ENCODE results near the gene CCR7.

The CCR7 gene, protein sequence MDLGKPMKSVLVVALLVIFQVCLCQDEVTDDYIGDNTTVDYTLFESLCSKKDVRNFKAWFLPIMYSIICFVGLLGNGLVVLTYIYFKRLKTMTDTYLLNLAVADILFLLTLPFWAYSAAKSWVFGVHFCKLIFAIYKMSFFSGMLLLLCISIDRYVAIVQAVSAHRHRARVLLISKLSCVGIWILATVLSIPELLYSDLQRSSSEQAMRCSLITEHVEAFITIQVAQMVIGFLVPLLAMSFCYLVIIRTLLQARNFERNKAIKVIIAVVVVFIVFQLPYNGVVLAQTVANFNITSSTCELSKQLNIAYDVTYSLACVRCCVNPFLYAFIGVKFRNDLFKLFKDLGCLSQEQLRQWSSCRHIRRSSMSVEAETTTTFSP

DNA sequence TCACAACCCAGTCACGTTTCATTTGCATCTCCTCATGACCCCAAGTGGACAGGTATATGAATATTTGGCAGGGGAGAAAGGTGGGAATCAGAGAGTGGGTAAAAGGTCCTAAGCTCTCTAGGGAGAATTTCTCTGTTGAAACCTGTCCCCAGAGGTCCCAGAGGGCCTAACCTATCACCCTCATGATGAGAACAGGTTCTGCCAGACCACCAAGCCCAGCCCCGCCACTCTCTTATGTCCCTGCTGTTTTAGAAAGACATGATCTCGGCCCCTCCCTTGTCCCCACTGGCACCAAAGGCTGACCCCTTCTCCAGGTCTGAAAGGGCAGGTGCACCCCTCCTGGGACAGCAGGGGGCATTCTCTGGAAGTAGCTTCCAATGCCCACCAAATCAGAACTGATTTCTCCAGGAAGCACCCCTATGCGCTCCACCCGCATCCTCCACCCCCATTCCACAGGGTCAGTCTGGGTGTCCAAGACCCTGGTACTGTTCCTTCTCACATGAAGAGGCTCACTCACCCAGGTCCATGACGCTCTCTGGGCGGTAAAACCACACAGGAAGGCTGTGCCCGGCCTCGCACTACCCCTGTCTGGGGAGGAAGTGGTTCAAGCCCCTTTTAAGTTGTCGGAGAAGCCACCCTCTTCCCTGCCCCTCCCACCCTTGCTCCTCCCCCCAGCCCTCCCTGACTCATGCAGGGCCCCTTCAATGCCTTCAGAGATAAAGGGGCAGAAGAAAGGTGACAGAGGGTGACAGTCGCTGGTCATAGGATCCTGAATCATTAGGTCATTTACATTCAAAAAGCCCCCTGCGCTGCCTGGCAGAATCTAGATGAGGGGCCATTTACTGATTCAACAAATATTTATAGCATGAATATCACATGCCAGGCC is at the start of gene CCR7:
TSS of gene CCR7 (minus strand) at position 590 of the 886 bp plus-strand sequence. CDS start at position 527, 63 bp downstream.
- H3K36me3 ChIP-seq: no peaks in the 10 kb centered on the region
- H3K27ac ChIP-seq: peak within 1 kb of the TSS in 10 of 11 experiments; percentile 29 to 59 (median 40); a peak in 13 of 22 replicates
- peak within 1 kb of the TSS; percentile 89 to 99 (median 95) for H3K4me2 ChIP-seq
- no peaks in the 10 kb centered on the region for H4K20me1 ChIP-seq
- H3K9ac ChIP-seq: peak within 1 kb of the TSS in 9 of 11 experiments; percentile 3 to 79 (median 44); a peak in 17 of 22 replicates
- H3K9me3 ChIP-seq (replicated peaks in 1 of 11): peaks cover 6 to 36% (median 29%) of the 10 kb centered on the region in 11 experiments; a peak in 21 of 22 replicates
- TF ChIP-seq Cebpa-rat (IDR thresholded peaks at IDR 0.05): no peak
- peak within 1 kb of the TSS in 9 of 10 experiments; percentile 12 to 53 (median 38); a peak in 13 of 20 replicates for H3K4me3 ChIP-seq
- H3K27me3 ChIP-seq: peaks cover 0 to 15% (median 0%) of the 10 kb centered on the region in 11 experiments; a peak in 3 of 22 replicates
- peaks cover 62 to 68% (median 65%) of the 10 kb centered on the region in 10 experiments for H3K4me1 ChIP-seq

DNA sequence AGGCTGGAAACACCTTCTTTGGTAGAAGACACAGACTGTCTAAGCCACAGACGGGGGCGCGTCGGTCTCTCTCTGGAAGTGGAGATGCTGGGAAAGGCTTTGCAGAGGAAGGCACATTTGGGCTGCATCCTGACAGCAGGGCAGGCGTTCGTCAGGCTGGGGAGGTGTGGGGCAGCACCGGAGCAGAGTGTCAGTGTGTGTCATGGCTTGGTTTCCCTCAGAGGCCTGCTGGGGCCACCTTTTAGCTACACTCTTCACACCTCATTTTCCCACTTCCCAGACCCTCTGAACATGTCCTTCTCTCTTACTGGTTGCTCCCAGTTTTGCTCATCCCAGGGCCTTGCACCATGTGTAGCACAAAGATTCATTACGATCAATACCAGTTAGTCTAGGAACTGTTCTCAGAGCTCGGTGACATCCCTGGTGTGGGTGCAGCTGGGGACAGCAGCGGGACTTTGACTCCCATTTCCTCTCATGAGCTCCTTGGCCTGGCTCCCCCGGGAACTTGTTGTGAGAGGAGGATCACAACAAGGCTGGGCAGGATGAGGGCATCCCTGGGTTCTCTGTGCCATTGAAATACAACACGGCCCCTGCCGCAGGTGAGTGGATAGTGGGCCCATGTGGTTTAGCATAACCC is 49.3 kb upstream of the CCR7 start:
- H3K4me3 ChIP-seq: no peak overlapping the region
- peak overlapping the region in 5 of 11 experiments; percentile 1 to 63 (median 39); a peak in 4 of 22 replicates for H3K9ac ChIP-seq
- H3K27me3 ChIP-seq: no peaks in the 10 kb centered on the region
- no peaks in the 10 kb centered on the region for H4K20me1 ChIP-seq
- no peaks in the 10 kb centered on the region for H3K9me3 ChIP-seq (replicated peaks in 1 of 11)
- H3K4me1 ChIP-seq: peaks cover 28 to 56% (median 45%) of the 10 kb centered on the region in 10 experiments
- peak overlapping the region; percentile 40 to 84 (median 74) for H3K4me2 ChIP-seq
- no peaks in the 10 kb centered on the region for H3K36me3 ChIP-seq
- peak overlapping the region in 10 of 11 experiments; percentile 23 to 76 (median 56); a peak in 18 of 22 replicates for H3K27ac ChIP-seq
- no peak for TF ChIP-seq Cebpa-rat (IDR thresholded peaks at IDR 0.05)

DNA sequence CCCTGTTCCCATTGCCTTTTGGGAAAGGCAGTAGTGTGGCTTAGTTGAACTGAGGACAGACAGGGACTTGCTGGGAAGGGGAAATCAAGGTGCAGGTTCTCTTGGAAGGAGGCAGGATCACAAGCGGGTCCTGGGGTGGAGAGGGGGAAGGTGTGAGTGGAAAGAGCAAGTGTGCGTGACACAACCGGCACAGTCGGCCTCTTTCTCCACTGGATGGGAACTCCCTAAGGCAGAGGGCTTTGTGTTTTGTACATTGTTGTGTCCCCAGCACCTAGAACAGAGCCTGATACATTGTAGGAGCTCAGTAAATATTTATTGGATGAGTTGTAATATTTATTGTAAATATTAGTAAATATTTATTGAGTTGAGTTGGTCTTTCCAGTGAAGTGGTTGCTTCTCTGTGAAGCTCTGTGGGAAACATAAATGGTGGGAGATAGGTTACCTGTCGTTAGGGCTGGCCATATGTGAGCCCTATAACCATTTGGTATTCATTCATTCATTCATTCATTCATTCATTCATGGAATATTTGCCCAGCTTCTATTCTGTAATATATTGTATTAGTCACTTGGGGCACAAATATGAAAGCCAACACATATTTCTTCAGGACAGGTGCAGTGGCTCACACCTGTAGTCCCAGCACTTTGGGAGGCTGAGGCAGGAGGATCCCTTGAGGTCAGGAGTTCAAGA is 48.3 kb upstream of the CCR7 start:
- Histone ChIP-seq H4K20me1 (no peaks in the 10 kb centered on the region), H3K9ac (no peak overlapping the region), H3K4me3 (no peak overlapping the region), H3K9me3 (replicated peaks in 1 of 11) (no peaks in the 10 kb centered on the region), H3K4me1 (peaks cover 23 to 47% (median 39%) of the 10 kb centered on the region in 10 experiments), H3K27me3 (no peaks in the 10 kb centered on the region), H3K4me2 (peak overlapping the region in 2 of 11 experiments; percentile 82 to 83; a peak in 3 of 22 replicates), H3K36me3 (no peaks in the 10 kb centered on the region), H3K27ac (peak overlapping the region in 1 of 11 experiments; percentile 64; a peak in 1 of 22 replicates)
- no peak for TF ChIP-seq Cebpa-rat (IDR thresholded peaks at IDR 0.05)

DNA sequence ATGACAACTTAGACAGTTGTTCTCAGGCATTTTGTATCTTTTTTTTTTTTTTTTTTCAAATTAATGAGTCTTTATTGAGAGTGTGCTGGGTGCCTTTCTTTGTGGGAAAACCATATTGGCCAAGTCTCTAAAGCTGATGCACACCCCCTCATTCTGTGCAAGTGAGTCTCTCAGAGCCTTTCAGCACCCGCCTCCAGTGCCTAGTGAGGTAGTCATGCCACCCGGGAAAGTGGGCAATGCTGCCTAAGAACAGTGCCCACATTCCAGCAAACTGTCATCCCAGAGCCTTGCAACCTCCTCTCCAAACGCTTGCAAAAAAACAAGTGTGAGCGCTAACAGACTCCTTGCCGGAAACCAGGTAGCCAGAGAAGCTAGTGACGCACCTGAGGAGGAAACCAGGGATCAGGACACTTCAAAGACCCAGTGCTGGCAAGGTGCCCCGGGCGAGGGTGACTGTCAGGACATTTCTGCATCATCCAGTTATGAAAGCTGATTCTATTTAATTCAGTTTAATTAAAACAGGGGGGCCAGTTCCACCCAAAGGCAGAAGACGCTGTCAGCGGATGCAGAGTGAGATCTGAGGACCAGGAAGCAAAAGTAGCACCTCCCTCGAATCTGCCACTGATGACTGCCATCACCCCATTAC is 47.5 kb upstream of the CCR7 start:
- H4K20me1 ChIP-seq: no peaks in the 10 kb centered on the region
- no peaks in the 10 kb centered on the region for H3K27me3 ChIP-seq
- no peak overlapping the region for H3K27ac ChIP-seq
- H3K4me1 ChIP-seq: peaks cover 23 to 40% (median 34%) of the 10 kb centered on the region in 10 experiments
- H3K9ac ChIP-seq: no peak overlapping the region
- H3K4me2 ChIP-seq: no peak overlapping the region
- H3K36me3 ChIP-seq: no peaks in the 10 kb centered on the region
- H3K9me3 ChIP-seq (replicated peaks in 1 of 11): no peaks in the 10 kb centered on the region
- H3K4me3 ChIP-seq: no peak overlapping the region
- no peak for TF ChIP-seq Cebpa-rat (IDR thresholded peaks at IDR 0.05)

DNA sequence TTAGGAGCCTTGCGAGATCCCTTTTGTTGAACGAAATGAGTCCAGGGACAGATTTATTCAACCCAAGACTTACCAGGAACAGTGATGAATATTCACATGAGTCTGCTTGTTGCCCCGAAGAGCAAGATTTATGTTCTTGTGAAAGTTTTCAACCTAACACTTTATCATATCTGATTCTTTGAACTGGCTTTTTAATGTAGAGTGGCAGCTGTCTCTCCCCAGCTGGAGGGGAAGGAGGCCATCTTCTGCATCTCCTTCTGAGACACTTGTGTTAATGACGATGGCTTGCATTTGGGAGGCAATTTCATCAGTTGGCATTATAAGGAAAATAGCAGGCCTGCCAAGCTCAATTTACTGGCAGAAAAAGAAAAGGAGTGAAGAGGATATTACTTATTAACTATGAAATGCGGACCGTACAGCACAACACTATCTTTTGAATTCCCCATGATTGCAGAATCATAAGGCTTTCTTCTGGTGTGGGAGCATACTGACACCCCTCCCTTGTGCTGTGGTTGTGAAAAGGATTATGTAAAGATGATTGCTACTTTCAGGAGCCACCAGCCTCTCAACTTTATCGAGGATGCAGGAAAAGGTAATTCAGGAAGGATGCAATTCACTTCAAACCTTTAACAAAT is 46.7 kb upstream of the CCR7 start:
- H4K20me1 ChIP-seq: no peaks in the 10 kb centered on the region
- no peak for TF ChIP-seq Cebpa-rat (IDR thresholded peaks at IDR 0.05)
- no peaks in the 10 kb centered on the region for H3K36me3 ChIP-seq
- no peaks in the 10 kb centered on the region for H3K27me3 ChIP-seq
- H3K27ac ChIP-seq: no peak overlapping the region
- peaks cover 20 to 39% (median 27%) of the 10 kb centered on the region in 10 experiments for H3K4me1 ChIP-seq
- no peak overlapping the region for H3K4me2 ChIP-seq
- no peak overlapping the region for H3K9ac ChIP-seq
- H3K4me3 ChIP-seq: no peak overlapping the region
- no peaks in the 10 kb centered on the region for H3K9me3 ChIP-seq (replicated peaks in 1 of 11)

DNA sequence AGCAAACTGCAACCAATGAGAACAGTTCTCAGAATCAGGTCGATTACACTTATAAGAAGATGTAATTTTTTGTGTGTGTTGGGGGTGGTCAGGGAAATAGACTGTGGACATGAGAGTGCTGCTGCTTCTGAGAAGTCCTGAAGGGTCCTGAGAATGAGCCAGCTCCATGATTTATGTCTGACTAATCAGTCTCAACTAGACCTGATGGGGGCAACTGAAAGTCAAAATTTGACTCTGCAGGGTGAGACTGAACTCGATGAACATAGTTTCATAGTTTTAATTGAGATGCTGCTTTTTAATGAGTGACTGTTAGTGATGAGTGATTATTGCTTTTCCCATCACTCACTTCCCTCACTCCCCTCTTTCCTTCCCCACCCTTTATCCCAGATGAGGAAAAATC is 45.1 kb upstream of the CCR7 start:
- no peaks in the 10 kb centered on the region for H4K20me1 ChIP-seq
- peaks cover 10 to 23% (median 12%) of the 10 kb centered on the region in 10 experiments for H3K4me1 ChIP-seq
- TF ChIP-seq Cebpa-rat (IDR thresholded peaks at IDR 0.05): no peak
- H3K4me2 ChIP-seq: no peak overlapping the region
- no peak overlapping the region for H3K27ac ChIP-seq
- no peaks in the 10 kb centered on the region for H3K27me3 ChIP-seq
- H3K36me3 ChIP-seq: no peaks in the 10 kb centered on the region
- H3K4me3 ChIP-seq: no peak overlapping the region
- H3K9ac ChIP-seq: no peak overlapping the region
- H3K9me3 ChIP-seq (replicated peaks in 1 of 11): no peaks in the 10 kb centered on the region

DNA sequence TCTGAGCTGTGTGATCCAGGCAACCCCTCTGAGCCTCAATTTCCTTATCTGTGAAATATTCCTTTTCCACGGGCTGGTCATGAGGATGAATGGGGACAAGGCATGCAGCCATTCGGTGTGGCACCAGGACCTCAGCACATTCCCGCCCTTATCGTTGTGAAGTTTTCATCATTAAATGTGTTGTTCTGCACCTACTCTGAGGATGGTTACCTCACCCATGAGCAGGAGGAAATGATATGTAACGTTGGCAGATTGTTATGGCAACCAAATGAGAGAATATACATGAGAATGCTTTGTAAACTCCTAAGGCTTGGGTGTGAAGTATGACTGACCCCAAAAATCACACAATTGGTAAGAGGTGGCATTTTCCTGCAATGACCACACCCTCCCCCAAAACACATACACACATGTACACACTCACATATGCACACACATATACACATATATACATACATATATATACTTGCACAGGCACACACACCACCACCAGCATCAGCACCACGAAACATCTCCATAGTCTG is 42.8 kb upstream of the CCR7 start:
- Histone ChIP-seq H3K27ac (no peak overlapping the region), H3K9ac (no peak overlapping the region), H4K20me1 (no peaks in the 10 kb centered on the region), H3K4me3 (no peak overlapping the region), H3K4me2 (no peak overlapping the region), H3K27me3 (no peaks in the 10 kb centered on the region), H3K4me1 (peaks cover 0 to 7% (median 3%) of the 10 kb centered on the region in 10 experiments; a peak in 11 of 20 replicates), H3K36me3 (no peaks in the 10 kb centered on the region), H3K9me3 (replicated peaks in 1 of 11) (no peaks in the 10 kb centered on the region)
- TF ChIP-seq Cebpa-rat (IDR thresholded peaks at IDR 0.05): no peak

Measured in BLaER1 treated with 17β-estradiol and CSF1 and Interleukin-3, amounts not matched to agents 10 nM and 100 nM (cell line).